ENCODE results near the gene HNRNPL.
A peak's percentile ranks its signal among the peaks of the same experiment; 100 is the strongest.
"Not testable (repeated sequence)": the region's sequence is repeated elsewhere in the genome, so short reads cannot be mapped to it uniquely, and the experiment has no call there.

Gene HNRNPL

DNA sequence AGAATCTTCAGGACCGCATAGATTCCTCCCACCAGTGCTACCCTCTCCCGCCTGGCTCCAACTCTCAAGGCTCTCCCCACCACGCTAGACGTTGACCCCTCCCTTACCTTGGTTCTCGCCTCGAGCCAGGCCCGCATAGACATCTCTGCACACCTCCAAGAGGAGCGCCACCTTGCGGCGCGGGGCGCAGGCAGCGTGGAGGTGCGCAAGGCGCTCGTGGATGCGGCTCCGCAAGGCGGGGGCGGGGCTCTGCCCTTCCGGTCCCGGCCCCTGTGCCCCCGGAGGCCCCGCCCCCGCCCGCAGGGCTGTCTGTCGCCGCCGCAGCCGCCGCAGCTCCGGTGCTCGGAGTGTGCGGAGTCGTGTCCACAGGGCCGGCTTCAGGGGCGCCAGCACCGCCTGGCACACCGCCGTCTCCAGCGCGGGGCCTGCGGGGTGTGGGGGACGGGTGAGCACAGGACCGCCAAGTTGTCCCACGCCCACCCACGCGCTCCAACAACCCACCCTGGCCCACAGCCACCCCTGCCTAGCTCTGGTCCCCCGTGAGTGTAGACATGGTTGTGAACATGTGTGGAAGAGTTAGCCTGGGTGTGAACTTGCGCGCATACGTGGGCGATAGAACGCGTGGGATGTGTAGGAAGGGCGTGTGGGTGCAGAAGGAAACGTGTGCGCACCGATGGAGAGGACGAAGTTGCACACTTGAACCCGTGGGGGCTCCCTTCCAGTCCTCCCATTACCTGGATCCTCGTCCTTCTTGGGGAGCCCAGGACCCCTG lies 20.2 kb upstream of the HNRNPL start:
- DNase-seq (ENCODE audit: low read depth), result peak; percentile 79

DNA sequence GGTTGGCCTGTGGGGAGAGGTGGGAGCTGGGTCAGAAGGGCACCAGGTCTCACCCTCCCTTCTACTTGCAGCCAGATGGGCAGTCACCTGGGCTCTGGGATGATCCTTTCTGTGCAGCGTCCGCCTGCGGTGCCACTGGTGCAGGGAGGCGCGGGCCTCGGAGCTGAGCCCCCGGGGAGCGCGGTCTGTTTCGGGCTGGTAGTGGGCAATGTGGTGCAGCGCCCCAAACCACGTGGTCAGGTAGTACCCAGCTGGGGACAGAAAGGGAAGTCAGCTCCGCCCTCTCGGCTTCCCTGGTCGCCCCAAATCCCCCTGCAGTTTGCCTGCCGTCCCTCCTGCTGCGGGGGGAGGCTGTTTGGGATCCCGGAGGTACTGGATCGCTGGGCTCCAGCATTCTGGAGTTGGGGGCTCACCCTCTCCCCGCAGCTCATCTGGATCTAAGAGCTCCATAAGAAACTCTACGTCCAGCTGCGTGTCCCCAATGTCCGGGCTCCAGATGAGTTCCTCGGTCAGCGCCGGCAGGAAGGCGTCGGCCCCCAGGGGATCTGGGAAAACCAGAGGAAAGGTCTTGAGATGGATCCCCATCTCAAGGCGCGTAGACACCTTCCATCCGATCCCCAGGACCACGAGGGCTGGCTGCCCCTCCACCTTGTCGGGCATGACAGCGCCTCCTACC lies 19.5 kb upstream of the HNRNPL start:
- DNase-seq (ENCODE audit: low read depth), result no peak

DNA sequence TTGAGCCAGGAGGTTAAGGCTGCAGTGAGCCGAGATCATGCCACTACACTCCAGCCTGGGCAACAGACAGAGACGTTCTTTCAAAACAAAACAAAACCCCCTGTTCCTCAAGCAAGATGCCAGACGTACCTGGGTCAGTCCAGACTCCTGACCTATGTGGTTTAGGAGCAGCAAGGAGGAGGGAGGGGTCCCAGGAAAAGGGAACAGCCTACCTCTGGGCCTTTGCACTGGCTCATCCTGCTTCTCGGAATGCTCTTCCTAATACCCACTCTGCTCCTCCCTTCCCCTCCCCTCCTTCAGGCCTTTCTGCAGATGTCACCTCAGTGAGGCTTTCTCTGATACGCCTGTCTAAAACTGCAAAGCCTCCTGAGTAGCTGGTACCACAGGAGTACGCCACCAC lies 18.8 kb upstream of the HNRNPL start:
- DNase-seq (ENCODE audit: low read depth), result no peak

DNA sequence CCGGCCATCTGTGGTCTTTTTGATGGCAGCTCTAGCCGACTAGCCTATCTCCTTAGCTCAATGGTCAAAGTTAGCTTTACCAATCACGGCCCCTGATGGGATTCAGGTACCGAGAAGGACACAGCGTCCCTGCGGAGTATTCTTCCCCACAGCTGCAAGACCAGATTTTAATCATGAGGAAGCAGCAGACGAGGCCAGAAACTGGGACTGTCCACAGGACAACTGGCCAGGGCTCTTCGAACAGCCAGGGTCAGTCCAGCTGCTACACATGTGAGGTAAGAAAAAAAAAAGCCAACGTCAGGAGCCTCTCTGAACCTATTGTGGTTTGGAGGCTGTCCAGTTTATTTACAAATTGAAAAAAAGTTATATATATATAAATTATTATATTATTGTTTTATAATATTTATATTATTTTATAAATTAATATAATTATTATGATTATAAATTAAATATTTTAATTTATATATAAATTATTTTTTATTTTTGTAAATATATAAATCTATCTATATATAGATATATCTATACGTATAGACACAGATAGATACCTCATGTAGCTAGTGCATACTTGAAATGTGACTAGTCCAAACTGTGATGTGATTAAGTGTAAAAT lies 17.5 kb upstream of the HNRNPL start:
- no peak for DNase-seq (ENCODE audit: low read depth)

DNA sequence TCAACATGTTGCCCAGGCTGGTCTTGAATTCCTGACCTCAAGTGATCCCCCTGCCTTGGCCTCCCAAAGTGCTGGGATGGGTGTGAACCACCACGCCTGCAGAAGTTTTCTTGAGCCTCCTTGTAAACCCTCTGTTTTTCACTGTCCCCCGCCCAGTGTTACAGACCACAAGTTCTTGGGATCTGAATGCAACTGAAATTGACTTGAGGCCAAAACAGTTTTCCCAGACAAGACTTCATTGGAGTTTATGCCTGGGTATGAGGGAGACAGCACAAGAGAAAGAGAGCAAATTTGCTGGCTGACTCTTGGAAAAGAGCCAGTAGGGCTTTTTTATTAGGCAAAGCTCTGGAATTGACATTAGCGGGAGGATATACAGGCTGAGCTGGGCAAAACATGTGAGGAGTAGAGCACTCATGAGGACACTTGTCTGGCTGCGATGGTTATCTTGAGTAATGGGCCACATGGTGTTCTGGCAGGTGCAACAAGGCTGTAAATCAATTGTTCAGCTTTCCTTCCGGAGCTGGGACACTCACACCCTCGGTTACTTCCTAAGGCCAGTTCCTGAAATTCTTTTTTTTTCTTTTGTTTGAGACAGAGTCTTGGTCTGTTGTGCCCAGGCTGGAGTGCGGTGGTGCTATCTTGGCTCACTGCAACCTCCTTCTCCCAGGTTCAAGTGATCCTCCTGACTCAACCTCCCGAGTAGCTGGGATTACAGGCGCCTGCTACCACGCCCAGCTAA lies 12.7 kb upstream of the HNRNPL start:
- DNase-seq (ENCODE audit: low read depth), result no peak

DNA sequence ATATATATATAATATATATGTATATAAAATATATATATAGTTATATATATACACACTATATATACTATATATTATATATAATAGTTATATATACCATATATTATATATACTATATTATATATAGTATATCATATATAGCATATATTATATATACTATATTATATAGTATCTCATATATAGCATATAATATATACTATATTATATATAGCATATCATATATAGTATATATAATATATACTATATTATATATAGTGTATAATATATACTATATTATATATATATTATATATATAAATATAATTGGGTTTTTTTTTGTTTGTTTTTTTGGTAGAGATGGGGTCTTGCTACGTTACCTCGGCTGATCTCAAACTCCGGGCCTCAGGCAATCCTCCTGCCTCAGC lies 11.6 kb upstream of the HNRNPL start:
- no peak for DNase-seq (ENCODE audit: low read depth)

DNA sequence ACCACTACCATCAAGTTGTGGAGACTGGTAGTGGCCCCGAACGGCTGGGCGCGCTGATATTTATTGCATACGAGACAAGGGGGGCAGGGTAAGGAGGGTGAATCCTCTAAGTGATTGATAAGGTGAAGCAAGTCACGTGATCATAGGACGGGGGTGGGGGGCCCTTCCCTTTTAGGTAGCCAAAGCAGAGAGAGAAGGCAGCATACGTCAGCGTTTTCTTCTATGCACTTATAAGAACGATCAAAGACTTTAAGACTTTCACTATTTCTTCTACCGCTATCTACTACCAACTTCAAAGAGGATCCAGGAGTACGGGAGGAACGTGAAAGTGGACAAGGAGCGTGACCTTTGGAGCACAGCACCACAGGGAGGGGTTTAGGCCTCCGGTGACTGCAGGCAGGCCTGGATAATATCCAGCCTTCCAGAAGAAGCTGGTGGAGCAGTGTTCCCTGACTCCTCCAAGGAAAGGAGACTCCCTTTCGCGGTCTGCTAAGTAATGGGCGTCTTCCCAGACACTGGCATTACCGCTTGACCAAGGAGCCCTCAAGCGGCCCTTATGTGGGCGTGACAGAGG lies 9.9 kb upstream of the HNRNPL start:
- not testable (repeated sequence) for DNase-seq (ENCODE audit: low read depth)

DNA sequence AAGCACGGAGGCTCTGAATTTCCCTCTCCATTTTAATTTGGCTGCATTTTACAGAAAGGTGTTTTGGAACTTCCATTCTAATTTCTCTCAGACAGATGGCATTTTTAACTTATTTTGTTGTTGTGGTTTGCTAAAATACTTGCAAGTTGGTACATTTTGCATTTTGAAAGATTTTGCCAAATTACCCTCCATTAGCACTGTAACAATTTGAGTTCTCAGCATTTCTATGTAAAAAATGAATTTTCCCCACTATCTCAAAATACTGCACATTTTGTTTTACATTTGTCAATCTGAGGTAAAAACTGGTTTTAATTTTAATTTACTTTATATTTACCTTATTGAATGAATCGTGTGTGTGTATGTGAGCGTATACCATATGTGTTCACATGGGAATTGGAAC lies 7.0 kb upstream of the HNRNPL start:
- DNase-seq (ENCODE audit: low read depth), result no peak

DNA sequence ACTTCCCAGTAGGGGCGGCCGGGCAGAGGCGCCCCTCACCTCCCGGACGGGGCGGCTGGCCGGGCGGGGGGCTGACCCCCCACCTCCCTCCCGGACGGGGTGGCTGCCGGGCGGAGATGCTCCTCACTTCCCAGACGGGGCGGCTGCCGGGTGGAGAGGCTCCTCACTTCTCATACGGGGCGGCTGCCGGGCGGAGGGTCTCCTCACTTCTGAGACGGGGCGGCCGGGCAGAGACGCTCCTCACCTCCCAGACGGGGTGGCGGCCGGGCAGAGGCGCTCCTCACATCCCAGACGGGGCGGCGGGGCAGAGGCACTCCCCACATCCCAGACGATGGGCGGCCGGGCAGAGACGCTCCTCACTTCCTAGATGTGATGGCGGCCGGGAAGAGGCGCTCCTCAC lies 6.0 kb upstream of the HNRNPL start:
- DNase-seq (ENCODE audit: low read depth), result not testable (repeated sequence)

DNA sequence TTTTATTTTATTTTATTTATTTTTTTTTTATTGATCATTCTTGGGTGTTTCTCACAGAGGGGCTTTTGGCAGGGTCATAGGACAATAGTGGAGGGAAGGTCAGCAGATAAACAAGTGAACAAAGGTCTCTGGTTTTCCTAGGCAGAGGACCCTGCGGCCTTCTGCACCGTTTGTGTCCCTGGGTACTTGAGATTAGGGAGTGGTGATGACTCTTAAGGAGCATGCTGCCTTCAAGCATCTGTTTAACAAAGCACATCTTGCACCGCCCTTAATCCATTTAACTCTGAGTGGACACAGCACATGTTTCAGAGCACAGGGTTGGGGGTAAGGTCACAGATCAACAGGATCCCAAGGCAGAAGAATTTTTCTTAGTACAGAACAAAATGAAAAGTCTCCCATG lies 5.2 kb upstream of the HNRNPL start:
- DNase-seq (ENCODE audit: low read depth), result not testable (repeated sequence)

DNA sequence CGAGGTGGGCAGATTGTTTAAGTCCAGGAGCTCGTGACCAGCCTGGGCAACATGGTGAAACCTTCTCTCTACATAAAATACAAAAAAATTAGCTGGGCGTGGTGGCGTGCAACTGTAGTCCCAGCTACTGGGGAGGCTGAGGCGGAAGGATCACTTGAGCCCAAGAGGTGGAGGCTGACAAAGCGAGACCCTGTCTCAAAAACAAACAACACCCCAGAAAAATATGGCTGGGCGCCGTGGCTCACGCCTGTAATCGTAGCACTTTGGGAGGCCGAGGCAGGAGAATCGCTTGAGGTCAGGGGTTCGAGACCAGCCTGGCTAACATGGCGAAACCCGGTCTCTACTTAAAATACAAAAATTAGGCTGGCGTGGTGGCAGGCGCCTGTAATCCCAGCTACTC lies 3.4 kb upstream of the HNRNPL start:
- DNase-seq (ENCODE audit: low read depth), result no peak

DNA sequence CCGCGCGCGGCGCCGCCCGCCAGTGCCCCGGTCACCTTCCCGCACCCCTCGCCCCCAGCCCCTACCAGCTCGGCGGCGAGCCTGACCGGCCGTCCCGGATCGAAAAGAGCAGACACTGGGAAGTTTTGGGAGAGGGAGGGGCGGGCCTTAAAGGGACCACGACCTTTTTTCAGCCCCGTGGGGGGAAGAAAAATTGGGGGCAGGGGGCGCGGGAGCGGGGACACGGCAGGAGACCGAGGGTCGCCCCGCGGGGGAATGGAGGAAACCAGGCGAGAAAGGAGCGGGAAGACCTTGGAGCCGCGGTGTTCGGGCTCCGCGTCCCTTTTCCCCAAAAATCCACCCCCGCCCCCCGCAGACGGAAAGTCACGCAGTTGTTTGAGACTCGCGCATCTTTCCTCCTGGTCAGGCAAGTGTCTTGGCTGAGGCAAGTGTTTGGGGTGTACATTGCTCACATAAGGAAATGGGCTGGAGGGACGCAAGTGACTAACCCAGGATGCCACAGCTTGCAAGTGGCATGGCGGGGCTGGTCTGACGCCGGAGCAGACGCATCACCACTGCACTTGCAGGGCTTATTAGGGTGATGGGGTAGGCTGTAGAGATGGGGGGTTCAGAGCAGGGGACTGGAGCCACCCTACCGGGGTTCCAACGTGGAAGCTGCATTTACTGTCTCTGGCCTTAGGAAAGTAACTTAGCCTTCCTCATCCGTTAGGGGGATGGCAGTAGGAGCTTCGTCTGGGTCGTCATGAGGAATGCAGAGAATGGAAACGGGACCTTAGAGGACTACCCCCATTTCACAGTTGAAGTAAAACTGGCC lies 2.7 kb upstream of the HNRNPL start:
- DNase-seq (ENCODE audit: low read depth), result peak; percentile 31

DNA sequence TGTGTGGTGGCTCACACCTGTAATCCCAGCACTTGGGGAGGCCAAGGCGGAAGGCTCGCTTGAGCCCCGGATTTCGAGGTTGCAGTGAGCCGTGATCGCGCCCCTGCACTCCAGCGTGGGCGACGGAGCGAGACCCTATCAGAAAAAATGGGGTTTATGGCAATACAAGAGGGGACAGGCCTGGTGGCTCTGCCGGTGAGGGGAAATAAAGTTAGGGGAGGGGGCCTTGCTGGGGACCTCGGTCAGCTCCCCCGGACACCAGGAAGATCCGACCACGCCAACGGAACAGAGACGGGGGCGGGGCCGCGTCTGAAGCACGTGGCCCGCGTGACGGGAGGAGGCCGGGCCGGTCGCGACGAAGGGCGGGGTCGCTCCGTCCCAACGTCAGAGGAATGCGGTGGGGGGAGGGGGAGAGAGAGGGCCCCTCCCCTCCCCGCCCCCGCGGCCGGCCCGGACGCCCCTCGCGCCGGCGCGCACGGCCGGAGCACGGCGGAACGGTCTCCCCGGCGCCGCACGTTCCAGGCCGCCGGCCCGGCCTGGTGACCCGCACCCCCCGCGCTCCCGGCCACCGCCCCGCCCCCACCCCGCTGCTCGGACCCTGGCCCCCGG lies 1.9 kb upstream of the HNRNPL start:
- peak; percentile 81 for DNase-seq (ENCODE audit: low read depth)

DNA sequence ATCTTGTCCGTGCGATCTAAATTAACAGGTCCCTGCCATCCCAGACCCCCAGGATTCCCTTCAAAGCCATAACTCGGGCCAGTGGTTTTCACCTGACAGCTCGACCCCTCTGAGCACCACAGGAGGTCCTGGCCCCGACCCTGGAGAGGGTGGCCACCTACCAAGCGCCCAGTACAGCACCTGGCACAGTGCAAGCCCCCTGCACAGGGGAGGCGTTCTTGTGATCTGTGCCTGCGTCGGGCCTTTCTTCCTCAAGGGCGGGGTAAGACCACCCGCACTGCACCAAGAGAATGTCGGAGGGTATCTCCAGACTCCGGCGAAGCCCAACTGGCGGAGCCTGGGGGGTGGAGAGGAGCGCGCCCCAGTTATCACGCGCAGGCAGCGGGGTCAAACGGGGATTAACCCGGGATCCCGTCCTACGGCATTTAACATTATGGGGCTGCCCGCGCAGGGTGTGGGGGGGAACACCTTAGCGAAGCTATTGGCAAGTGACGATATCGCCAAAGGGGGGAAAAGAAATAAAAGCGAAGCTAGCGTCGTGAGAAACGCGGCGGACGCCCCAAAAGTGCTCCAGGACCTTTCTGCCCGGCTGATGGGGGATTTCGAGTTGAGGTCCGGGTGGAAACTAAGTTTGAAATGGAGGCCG lies 1.3 kb upstream of the HNRNPL start:
- DNase-seq (ENCODE audit: low read depth), result no peak

DNA sequence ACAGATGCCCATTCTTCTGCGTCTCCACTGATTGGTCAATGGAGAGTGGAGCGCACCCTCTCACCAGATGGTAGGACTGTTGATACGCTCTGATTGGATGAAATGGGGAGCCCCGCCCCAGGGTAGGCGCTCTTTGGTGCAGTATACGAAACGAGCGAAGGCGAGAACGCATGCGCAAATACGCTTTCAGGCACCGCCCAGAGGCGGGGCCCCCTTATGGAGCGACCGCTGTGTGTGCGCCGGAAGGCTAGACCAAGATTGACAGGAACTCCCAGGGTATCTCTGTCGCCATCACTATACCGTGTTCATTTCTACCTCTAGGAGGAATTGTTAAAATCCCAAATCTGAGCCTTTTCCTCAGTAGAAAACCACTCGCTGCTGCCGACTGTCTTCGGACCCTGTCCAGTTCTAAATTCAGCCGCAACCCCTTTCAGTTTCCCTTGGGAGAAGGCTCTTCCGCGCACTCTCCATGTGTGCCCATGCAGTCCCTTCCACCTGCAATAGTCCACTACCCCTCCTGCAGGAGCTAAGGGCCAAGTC lies 720 bp upstream of the HNRNPL start:
- peak; percentile 95 for DNase-seq (ENCODE audit: low read depth)

DNA sequence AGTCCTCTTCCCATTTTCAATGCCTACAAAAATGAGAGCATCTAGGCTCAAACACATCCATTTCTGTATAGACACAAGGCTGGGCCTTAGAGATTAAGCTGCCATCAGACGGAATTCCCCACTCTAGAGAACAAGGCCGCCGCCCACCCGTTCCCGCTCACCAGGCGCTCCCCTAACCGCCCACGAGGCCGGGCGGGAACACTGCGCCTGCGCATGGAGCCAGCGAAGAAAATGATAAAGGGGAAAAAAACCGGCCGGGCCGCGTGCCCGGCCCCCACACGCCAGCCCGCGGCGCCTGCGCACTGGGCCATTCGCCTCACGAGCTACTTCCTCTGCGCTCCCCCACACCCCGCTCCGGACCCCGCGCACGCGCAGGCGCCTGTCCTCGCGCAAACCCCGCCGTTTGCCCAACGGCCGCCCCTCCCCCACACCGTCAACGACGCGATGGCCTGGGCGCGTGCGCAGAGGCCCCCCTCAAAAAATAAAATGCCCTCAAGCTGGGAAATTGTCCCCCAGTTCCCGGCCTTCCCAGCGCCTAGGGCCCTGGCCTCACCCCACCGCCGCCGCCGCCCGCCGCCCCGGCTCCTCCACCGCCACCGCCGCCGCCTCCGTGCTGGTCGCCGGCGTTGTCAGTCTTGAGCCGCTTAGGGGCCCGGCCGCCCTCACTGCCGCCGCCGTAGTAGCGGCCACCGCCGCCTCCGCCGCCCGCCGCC lies 483 bp downstream of the HNRNPL start:
- peak; percentile 97 for DNase-seq (ENCODE audit: low read depth)

DNA sequence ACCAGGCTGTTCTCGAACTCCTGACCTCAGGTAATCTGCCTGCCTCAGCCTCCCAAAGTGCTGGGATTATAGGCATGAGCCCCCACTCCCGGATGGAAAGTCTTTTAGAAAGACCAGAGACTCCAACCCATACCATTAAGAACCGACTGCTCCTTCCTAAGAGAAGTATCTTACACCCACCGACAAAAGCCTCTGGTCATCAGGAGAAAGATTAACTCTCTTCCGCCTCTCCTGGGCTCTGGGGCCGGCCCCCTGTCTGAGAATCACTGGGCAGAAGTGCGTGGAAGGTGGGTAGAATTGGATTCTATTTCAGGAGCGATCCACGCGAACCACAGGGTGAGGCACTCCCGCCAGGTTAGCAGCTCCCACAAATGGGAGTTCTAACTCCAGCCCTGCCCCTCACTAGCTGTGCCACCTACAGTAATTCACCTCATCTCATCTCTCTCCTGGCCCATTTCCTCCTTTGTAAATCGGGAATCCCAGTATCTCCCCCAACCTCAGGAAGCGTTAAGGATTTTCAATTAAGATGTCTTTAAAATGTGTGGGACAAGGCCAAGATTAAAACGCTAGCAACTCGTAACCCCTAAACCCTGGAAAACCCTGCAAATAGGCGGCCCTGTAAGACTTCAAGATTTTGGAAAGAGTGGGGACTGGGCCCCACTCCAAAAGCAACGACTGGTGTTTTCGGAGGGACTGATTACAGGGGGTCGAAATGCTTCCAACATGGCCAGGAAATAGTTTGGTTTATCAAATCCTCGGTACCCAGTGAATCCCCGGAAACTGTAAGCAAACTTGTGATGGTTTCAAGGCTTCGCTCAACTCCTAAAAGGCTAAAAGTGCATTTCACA lies 1.3 kb downstream of the HNRNPL start:
- DNase-seq (ENCODE audit: low read depth), result no peak

DNA sequence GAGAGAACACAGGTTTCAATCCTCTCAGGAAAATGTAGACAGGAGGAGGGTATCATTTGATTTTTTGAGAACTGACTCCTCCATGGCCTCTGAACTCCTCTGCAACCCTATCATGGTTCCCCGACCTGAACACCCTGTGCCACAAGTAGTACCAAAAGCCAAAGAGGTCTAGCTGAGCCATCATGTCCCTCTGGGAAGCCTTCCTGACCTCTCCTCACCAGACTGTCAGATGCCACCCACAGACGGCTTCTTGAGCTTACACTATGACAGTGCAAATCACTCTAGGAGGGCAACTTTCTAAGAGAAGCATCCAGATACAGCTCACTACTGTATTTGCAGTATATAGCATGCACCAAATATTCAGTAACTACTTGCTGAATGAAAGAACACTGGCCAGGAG lies 3.7 kb downstream of the HNRNPL start:
- DNase-seq (ENCODE audit: low read depth), result no peak

Measured in stimulated activated CD8-positive, alpha-beta memory T cell treated with anti-CD3 and anti-CD28 coated beads, Interleukin-7, amount 100 ng/mL, for 24 hours (primary cell).